NCI-H146 (cell line): ENCODE results near the gene GTF2H3.
A peak's percentile ranks its signal among the peaks of the same experiment; 100 is the strongest.
"Not testable (repeated sequence)": the region's sequence is repeated elsewhere in the genome, so short reads cannot be mapped to it uniquely, and the experiment has no call there.

ENCODE experiments used
- DNase-seq: peaks from one replicate; lab custom pipeline; 2025; lab: John Stamatoyannopoulos, UW

The GTF2H3 gene

DNA sequence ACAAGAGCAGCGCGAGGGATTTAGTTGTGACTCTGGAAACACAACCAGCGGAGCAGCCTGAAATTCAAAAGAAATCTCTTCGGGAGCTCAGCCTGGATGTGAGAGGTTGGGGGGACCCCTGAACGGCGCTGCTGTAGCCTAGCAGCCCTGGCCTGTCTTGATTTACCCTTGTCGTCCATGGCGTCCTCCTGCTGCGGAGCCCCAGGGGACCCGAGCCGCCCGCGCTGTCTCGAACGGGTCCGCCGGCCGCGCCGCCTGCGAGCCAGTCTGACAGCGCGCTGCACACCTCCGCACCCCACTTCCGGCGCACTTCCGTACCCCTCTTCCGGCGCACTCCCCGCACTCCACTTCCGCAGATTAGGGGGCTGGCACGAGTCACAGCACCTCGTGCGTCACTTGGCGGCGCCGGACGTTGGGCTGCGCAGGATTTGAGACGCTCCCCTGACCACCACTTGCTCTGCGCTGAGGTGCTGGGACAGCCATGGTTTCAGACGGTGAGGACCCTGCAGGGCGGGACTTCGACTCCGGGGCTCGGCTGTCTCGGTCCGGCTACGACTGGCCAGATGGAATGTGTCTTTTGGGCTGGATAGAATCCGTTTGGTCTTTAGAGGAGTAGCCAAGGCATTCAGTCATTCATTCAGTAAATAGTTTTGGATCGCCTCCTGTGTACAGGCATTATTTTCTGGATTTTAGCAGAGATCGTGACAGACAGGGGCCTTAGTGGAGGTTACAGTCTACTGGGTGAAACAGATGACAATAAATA is at the start of gene GTF2H3, which contains the start of gene EIF2B1:
GTF2H3 (plus strand) TSS at position 451 of the 763 bp plus-strand sequence; CDS start at position 482, 31 bp downstream.
EIF2B1 (minus strand) TSS at position 308 of the 763 bp plus-strand sequence; CDS start at position 179, 129 bp downstream.
- peak; percentile 97 for DNase-seq

DNA sequence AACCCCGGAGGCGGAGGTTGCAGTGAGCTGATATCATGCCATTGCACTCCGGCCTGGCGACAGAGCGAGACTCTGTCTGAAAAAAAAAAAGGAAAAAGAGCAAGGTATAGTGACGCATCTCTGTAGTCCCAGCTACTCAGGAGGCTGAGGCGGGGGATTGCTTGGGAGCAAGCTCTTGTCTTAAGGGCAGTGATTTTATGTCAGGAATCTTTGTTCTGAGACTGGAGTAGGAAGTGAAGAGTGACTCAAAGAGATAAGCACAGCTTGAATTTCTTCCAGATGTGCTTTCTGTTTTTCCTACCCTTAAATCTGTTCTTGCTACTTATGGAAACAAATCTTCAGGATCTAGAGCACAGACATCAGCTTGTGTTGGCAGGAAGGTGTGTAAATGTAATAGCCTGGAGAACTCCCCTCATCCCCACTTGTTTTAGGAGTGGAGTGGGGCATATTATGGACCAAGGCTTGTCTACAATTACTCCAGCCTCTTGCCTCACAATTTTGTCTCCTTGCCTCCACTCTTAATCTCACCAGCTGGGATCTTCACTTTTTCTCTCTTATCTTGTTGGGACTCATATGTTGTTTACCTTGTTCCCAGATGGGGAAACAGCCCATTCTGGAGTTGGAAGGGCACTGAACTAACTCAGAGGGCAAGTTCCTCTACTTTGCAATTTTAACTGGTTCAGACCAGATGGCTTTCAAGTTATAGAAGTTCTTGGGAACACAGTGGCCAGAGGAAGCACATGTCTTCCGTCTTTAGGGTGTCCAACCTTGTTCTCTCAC is 41.7 kb upstream of the GTF2H3 start:
- no peak for DNase-seq

DNA sequence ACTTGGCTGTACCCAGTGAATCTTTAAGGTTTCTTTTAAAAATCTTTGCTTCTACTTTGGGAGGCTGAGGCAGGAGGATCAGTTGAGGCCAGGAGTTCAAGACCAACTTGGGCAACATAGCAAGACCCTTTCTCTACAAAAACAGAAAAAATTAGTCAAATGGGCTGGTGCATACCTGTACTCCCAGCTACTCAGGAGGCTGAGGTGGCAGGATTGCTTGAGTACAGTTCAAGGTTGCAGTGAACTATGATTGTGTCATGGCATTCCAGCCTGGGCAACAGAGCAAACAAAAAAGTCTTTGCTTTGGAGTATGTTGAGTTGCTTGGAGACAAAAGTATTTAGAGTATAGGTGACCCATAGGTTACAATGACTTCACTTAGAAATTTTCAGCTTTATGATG is 37.9 kb upstream of the GTF2H3 start:
- no peak for DNase-seq

DNA sequence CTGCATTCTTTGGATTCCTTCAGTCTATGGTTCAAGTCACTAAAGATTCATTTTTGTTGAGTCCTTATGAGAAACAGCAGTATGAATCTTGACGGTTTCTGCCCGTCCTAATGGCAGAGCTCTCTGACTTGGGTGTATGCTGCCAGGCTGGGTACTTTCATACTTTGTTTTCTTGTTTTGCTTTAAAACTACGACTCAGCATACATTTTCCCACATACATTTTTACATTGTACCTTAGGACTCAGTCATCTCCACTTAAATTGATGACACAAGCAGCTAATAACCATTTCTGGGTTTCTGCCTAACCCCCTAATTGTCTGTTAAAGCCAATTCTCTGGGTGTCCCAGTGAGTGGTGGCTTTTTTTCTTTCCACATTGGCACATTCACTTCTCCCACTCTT is 36.5 kb upstream of the GTF2H3 start:
- DNase-seq: no peak

DNA sequence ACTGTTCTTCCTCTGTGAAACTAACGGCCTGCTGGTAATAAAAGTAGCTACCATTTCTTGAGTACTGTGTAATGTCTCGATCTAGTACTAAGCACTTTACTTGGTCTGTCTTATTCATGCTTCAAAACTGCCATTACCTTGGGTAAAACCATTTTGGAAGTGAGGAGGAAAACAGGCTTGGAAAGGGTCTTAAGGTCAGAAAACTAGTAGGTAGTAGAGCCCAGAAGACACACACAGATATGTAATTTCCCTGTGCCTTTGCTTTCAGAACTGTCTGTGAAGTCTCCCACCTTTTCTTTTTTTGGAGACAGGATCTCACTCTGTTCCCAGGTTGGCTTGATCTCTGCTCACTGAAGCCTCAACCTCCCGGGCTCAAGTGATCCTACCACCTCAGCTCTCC is 35.1 kb upstream of the GTF2H3 start:
- no peak for DNase-seq

DNA sequence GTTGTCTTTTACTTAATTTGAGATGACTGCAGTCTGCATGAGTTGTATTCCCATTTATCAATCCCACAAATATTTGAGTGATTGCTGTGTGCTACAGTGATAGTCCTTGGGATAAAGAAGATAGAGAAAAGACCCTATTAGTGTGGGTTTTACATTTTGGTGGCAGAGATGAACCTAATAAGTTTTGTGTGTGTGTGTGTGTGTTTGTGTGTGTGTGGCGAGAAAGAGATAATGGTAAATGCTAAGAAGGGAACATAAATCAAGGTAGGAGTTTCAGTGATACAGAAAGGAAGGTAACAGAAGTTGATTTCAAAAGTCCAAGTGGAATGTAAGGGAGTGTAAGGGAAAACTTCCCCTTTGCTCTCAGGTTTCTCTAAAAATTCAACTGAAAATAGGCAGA is 34.3 kb upstream of the GTF2H3 start:
- no peak for DNase-seq

DNA sequence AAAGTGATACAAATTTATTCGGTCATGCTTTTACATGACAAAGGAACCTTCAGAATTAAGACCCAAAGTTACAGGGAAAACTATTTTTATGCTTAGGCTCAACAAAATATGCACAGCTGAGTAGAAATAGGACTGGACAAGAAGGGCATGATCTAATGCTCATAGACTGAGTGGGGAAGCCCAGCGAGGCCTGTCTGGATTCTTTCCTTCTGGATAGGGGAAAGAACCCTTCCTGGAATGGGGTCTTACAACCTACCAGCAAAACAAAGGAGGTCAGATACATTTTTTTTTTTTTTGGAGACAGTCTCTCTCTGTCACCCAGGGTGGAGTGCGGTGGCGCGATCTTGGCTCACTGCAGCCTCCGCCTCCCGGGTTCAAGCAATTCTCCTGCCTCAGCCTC is 33.9 kb upstream of the GTF2H3 start:
- no peak for DNase-seq

DNA sequence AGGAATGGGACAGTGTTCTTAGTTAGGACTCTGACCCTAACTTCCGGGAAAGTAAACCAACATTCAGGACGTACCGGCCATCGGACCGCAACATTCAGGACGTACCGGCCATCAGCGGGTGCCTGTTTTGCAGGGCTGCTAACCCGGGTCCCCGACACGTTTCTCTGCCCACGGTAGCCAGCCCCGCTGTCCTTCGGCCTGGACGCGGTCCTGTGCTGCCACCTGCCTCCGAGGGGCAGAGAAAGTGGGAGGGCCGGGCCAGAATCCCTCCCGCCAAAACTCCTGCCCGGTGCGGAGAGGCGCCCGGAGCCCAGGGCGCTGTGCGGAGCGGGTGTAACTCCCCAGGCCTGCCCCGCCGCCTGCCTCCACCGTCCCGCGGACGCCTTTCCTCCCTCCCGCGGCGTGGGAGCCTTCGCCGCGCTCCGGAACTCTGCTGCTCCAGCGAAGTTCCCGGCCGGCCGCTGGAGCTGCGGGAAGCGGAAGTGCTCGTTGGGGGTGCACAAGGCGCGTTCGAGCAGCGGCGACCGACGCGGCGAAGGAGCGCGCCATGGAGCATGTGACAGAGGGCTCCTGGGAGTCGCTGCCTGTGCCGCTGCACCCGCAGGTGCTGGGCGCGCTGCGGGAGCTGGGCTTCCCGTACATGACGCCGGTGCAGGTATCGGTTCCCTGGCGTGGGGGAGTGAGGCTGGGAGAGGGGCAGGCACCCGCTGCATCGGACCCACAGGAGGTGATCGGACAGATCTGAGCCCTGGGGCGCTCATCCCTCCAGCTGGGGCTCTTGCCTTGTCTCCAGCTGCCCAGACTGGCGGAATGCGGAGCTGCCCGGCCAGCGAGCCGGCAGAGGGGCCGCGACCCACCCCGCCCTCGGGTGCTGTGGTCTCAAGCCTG is 31.8 kb upstream of the GTF2H3 start, which contains the start of gene DDX55:
DDX55 (plus strand) TSS at position 498 of the 888 bp plus-strand sequence; CDS start at position 548, 50 bp downstream.
- DNase-seq: peak; percentile 82

DNA sequence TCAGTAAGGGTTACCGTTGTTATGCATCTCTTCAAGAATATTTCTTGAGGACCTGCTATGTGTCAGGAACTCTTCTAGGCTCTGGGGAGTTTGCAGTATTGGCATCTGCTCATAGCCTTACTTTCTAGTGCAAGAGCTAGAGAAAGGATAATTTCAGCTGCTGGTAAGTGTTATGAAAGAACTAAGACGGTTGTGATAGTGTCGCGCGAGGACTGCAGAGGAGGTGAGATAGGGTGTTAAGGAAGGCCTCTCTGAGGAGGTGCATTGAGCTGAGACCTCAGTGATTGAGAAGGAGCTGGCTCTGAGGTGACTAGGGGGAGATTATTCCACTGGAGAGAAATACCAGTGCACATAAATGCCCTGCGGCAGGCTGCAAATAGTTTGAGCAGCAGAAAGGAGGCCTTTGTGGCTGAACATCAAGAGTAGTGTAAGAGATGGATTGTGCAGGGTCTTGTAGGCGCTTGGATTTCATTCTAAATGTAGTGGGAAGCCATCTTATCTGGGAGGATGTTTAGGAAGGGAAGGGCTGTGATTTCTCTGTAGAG is 30.9 kb upstream of the GTF2H3 start:
- no peak for DNase-seq

DNA sequence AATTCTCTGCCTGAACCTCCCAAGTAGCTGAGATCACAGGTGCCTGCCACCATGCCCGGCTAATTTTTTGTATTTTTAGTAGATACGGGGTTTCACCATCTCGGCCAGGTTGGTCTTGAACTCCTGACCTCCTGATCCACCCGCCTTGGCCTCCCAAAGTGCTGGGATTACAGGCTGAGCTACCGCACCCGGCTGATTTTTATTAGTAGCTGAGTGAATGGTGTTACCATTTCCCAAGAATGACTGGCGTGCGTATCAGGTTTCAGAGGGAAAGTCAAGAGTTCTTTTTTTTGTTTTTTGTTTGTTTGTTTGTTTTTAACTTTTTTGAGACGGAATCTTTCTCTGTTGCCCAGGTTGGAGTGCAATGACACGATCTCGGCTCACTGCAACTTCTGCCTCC is 30.1 kb upstream of the GTF2H3 start:
- not testable (repeated sequence) for DNase-seq

DNA sequence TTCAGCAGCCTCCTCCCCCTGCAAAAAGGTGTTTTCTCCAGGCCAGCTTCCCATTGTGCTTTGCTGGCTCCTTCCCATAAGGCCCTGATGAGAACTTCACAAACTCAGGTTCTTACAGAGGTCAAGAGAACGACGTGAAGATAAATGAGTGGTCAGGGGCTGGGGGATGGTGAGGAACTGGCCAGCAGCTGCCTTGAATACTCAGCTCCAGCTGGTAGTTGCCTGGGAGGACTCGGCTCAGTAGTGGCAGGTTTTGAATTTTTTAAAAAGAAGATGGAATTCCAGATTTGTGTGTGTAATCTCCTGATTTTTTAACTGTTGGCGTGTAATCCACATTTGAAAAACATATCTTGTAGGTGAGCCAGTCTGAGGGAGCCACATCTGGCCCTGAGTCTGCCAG is 25.9 kb upstream of the GTF2H3 start:
- DNase-seq: no peak

DNA sequence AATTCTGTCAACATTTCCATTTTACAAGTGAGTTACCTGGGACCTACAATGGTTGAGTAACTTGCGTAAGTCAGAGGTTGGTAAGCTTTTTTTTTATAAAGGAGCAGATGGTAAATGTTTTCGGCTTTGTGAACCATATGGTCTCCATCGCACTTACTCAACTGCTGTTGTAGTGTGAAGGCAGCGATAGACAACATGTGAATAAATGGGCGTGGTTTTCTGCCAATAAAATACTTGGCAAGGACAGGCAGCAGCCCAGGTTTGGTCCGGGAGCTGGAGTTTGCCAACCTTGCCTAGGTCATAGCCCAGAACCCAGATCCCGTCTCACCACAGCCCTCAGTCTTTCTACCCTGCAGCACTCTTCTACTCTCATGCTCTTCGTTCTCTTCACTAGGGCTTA is 25.4 kb upstream of the GTF2H3 start:
- no peak for DNase-seq

DNA sequence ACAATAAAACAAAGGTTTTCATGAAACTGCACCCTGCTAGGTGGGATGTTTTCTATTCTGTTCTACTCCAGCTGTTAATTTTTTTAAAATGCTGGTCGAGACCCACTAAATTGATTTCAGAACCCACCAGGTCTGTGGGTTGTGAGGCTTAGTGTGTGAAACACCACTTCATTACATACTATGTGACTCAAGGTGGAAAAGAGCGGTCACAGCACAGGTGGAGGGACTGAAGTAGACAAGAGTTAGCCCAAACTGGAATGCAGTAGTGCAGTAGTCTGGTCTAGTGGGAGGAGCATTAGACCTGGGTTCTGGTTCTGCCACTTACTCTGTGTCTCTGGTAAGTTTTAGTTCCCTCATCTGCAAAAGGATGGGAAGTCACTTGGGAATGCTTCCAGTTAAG is 19.5 kb upstream of the GTF2H3 start:
- DNase-seq: no peak

DNA sequence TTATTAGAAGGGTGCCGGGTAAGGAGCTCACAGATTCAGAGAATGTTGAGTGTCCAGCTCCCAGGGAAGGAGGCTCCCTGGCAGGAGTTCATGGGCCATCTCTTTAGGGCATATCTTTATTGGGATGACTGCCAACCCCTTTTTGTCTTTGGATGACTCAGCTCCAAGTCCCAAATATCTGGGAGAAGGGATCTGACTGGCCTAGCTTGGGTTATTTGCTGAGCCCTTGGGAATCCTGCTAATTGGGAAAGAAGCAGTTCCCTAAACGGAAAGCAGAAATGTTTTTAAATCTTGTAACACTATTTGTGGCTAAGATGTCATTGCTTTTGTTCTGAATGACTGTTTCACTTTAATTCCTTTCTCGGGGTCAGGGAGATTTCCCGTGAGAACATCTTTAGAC is 19.1 kb upstream of the GTF2H3 start:
- DNase-seq: no peak

DNA sequence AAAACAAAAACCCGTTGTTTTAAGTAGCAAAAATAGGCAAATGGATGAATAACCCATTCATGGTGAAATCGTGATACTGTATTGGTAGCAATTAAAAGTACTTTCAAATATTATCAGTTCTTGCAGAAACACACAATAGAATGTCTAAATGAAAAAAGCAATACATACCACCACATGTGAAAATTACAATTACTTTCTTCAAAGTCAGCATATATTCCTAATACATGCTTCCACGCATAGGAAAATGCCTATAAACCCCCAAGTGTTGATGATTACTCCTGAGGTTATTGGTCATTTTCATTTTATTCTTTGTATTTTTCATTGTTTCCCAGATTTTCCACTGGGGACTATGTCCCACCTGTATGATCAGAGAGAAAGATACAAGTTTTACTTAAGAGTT is 16.5 kb upstream of the GTF2H3 start:
- no peak for DNase-seq

DNA sequence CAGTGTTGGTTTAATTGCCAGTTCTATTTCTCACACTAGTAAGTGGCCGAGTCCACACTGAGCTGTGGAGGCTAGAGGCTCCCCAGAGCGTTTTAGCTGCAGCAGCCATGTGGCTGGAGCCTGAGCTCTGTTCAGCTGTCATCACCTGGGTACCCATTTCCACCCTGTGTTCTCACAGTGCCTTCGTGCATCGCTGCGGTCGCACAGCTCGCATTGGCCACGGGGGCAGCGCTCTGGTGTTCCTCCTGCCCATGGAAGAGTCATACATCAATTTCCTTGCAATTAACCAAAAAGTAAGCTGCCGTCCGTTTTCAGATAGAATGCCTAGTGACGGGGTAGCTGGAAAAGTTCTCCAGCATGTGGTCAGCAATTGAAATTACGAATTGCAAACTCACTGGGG is 16.0 kb upstream of the GTF2H3 start:
- DNase-seq: no peak

DNA sequence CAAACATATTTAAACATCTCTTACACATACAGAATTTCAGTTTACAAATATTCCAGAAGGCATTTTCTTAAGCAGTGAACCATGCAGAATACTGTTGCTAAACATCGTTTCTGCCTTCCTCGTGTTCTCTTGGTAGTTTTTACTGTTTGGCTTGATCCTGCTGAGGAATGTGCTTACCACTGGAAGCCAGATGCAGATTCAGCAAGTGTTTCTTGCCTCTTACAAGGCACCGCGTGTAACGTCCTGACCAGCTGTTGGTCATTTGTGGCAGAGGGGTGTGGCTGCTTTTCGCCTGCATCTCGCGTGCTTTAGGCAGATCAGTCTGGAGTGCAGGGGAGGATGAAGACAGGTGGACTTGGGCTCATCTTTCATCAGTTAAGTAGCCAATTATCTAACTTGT is 12.5 kb upstream of the GTF2H3 start:
- no peak for DNase-seq

DNA sequence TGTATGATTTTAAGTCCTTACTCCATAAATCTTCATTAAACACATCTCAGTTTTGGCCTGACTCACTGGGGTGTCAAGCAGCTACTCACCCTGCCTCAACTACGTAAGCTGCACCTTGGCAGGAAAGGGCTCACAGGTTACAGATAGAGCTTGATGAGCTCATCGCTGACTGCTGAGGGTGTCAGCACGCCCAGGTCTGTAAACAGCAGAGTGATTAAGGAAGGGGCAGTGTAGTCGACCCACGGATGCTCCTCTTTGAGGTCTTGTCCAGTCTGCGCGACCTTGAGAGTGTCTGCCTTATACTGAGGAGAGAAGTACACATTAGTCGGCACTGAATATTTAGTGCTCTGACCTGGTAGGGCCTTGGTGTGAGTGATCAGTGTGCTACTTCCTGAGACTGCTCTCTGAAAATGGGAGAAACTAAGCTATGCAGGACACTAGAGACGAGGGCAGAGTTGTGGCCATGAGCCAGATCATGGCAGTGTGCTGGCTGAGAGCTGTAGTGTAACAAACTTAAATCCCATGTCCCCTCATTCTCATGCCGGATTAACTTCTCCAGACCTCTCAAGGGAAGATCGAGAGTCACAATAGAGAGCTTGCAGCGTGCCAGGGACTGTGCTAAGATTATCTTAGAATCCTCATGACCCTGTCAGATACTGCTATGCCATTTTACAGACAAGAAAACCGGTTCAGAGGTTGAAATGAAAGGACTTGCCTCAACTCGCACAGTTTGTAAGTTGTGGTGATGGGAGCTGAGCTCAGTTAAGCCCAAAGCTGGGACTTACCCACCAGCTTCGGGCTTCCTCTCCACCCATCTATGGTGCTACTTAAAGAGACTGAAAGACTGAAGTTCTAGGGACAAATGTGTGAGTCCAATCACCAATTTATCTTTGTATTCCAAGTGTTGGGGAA is 11.8 kb upstream of the GTF2H3 start:
- no peak for DNase-seq

DNA sequence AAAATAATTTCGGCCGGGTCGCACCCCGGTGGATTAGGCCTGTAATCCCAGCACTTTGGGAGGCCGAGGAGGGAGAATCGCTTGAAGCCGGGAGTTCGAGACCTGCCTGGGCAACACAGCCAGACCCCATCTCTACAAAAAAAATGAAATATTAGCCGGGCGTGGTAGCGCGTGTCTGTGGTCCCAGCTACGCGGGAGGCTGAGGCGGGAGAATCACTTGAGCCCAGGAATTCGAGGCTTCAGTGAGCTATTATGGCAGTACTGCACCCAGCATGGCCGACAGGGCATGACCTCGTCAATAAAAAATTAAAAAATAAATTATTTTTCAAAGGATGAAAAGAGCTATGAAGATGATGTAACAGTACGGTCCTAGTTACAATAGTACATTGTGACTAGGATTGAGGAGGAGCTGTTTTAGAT is 523 bp downstream of the GTF2H3 start:
- no peak for DNase-seq

DNA sequence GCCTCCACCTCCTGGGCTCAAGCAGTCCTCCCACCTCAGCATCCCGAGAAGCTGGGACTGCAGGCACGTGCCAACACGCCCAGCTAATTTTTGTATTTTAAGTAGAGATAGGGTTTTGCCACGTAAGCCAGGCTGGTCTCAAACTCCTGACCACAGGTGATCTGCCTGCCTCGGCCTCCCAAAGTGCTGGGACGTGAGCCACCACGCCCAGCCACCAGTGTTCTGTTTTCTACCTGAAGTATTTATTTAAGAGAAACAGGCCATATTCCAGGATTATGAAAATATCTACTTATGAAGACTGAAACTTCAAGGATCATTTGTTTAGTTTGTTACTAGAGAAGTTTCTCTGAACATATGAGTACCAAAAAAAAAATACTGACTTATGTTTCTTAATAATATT is 10.3 kb downstream of the GTF2H3 start:
- DNase-seq: no peak

DNA sequence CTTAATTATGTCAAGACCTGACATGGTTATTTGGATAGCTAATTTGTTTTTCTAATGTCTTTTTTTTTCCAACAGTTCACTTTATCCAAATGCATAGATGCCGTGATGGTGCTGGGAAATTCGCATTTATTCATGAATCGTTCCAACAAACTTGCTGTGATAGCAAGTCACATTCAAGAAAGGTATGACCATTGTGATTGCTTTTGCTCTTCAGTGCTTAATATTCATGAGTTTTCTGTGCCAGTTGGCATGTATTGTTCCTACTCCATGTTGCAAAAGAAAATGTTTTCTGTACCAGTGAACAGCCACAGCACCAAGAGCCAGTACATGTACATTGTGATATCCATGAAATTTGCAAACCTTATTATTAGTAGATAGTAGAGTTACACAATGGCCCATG is 11.8 kb downstream of the GTF2H3 start:
- no peak for DNase-seq
